HEK293 (cell line): Measurements from ENCODE around the gene PLEKHS1.
"Not testable (repeated sequence)": the region's sequence is repeated elsewhere in the genome, so short reads cannot be mapped to it uniquely, and the experiment has no call there.

Source experiments
- CTCF ChIA-PET: fragments of 350-600 bp; formaldehyde crosslinking; extraction: SDS; loops from one replicate; lab custom pipeline; 2021; ENCODE audit warnings: antibody characterized with exemption; lab: Yijun Ruan, JAX
- POLR2A ChIA-PET: fragments of 300-600 bp; formaldehyde crosslinking; extraction: SDS; loops from one replicate; lab custom pipeline; 2020; ENCODE audit warnings: antibody characterized with exemption, inconsistent platforms; lab: Yijun Ruan, JAX
- H3K27ac ChIP-seq: fragments of 200-500 bp; sonication (Bioruptor generic); 2 replicates; pipeline ENCODE4 v1.5.1; 2014; ENCODE audit warnings: low read depth, low read length, control low read depth, inconsistent platforms; ENCODE audit errors: extremely low read depth
- H3K36me3 ChIP-seq, 2 experiments: fragments of 200-500 bp in 1 of 2; sonication (Bioruptor generic) in 1 of 2; 1 replicate in 1 of 2; 2 replicates in 1 of 2; pipeline ENCODE4 v1.5.1; 2014 to 2017; ENCODE audit warnings: inconsistent platforms in 2 of 2, low read length in 2 of 2; ENCODE audit not compliant: control insufficient read depth in 2 of 2, insufficient read depth in 1 of 2
- H3K4me1 ChIP-seq: fragments of 200-500 bp; sonication (Bioruptor generic); 2 replicates; pipeline ENCODE4 v1.5.1; 2014; ENCODE audit warnings: mild to moderate bottlenecking, low read length, inconsistent platforms; ENCODE audit not compliant: control insufficient read depth, insufficient read depth
- H3K4me3 ChIP-seq: 2 replicates; pipeline ENCODE4 v1.5.1; 2011; ENCODE audit warnings: low read depth, mild to moderate bottlenecking, control low read depth, low read length, moderate library complexity
- H3K9me3 ChIP-seq: fragments of 200-500 bp; sonication (Bioruptor generic); 2 replicates; pipeline ENCODE4 v1.5.1; 2014; ENCODE audit warnings: low read depth, low read length, inconsistent platforms; ENCODE audit not compliant: control insufficient read depth, insufficient read depth
- TCF7L2 ChIP-seq: IDR thresholded peaks from 2 replicates; pipeline ENCODE4 v1.6.1; 2011; ENCODE audit warnings: low read depth, mild to moderate bottlenecking, inconsistent platforms, low read length, moderate library complexity, borderline replicate concordance
- ZNF248 ChIP-seq: fragments of 450-650 bp; formaldehyde crosslinking; IDR thresholded peaks from 2 replicates; pipeline ENCODE4 v1.5.1; 2017; ENCODE audit warnings: missing biosample characterization, missing genetic modification characterization
- ZNF768 ChIP-seq: fragments of 450-650 bp; formaldehyde crosslinking; IDR thresholded peaks from 2 replicates; pipeline ENCODE4 v1.5.1; 2018; ENCODE audit warnings: missing biosample characterization, mild to moderate bottlenecking, missing genetic modification characterization

PLEKHS1 gene

DNA sequence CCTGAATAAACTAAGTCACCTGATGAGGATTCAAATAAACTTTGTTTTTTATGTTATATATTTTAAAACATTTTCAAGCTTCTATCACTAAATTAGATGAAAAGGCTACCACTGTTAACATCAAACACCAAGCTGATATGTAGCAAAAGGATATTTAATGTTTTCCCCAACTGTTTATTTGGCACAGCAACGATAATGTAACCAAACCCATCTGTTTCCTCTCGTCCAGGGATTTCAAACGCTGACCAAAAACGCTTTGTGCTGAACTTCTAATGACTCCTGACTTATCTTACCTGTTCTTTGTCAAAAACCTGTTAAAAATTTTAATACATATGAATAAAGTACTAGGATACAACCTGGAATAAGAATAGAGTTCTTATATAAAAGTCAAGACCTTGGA lies 71.9 kb downstream of the PLEKHS1 start (continued):
- no peak for TF ChIP-seq ZNF768 (tag by site-specific recombination)

DNA sequence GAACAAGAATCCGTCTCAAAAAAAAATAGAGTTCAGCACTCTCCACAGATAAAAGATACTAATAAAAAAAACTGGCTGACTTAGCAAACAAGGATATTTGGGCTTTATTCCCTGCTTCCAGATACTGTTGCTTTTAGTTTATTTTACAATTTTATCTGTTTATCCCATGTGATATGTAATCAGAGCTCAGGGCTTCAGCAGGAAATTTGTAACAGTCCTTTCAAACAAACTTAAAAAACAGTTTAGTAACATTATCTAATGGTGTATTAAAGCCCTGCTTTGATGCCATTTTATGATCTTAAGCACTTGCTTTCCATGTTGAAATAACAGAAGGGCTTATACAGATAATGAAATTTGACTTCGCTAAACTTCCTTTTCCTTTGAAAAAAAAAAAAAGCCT lies 74.3 kb downstream of the PLEKHS1 start:
- H3K4me3 ChIP-seq: no peak overlapping the region
- no peak overlapping the region for H3K27ac ChIP-seq
- H3K9me3 ChIP-seq: no peaks in the 10 kb centered on the region
- ChIA-PET POLR2A (interaction anchor here (0.7 kb wide), 1 partner anchor 37 kb away, joined by 4 read pairs; no protein-coding TSS in a partner anchor), CTCF (interaction anchor here (0.8 kb wide), 1 partner anchor 27 kb away, joined by 3 read pairs; no protein-coding TSS in a partner anchor)
- no peaks in the 10 kb centered on the region for H3K36me3 ChIP-seq
- TF ChIP-seq TCF7L2 (0 out of 2 replicates have a peak, but pooled peaks have one; percentile 16), ZNF248 (tag by site-specific recombination) (no peak)
- no peaks in the 10 kb centered on the region for H3K4me1 ChIP-seq

- H3K9me3 ChIP-seq, H3K4me3 ChIP-seq, POLR2A ChIA-PET, H3K27ac ChIP-seq, H3K36me3 ChIP-seq, H3K4me1 ChIP-seq: not testable (repeated sequence)
- CTCF ChIA-PET: interaction anchor here (1.2 kb wide), 1 partner anchor 11 kb away, joined by 3 read pairs; no protein-coding TSS in a partner anchor
These were observed 77.1 kb downstream of the PLEKHS1 start for GRCh38 chr10:113828567-113828966.
